Stimulated activated CD4-positive, alpha-beta T cell treated with anti-CD3 and anti-CD28 coated beads, Interleukin-4, amount 100 ng/mL, for 1 hour (primary cell): ENCODE data around the gene NPW.
"Not testable (repeated sequence)": the region's sequence is repeated elsewhere in the genome, so short reads cannot be mapped to it uniquely, and the experiment has no call there.

ENCODE experiments used
- DNase-seq: peaks from one replicate; pipeline ENCODE4 v3.0.0-alpha.2; 2020

Gene NPW

DNA sequence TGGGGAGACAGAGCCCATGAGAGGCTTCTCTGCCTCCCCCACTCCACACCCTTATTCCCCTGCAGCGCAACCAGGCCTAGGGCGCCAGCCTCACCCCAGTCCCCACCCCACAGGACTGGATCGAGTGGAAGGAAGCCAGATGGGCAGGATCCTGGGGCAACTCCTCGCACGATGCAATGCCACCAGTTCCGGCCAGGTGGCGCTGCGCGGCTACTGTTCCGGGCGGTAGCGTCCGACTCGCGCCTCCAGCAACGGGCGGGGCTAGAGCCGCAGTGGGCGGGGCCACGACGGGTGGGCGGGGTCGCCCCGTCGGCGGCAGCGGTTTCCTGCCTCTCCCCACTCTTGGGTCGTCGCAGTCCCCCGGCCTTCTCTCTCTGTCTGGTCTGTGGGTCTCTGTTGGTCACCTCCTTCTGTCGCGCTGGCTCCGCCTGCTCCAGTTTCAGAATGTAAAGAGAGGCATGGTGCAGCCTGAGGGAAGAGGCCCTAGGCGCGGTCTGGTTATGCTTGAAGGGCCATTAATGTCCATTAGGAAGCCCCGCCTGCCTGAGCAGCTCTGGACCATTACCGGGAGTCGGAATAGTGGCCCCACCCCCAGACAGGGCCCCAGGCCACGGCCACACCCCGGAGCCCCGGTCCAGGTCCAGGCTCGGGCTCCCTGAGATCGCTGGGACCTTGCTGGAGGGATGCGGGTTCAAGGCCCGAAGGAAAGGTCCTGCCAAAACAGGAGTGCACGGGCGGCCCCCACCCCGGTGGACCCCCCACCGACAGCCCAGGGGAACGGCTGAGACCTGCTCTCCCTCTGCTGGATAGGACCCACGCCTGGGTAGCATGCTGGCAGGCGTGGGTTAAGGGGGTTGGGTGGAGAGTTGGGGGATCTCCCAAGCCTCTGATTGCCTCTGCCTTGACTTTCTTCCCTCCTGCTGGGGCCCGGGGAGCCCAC, 3.8 kb downstream of the NPW start:
- DNase-seq, result peak; percentile 97

DNA sequence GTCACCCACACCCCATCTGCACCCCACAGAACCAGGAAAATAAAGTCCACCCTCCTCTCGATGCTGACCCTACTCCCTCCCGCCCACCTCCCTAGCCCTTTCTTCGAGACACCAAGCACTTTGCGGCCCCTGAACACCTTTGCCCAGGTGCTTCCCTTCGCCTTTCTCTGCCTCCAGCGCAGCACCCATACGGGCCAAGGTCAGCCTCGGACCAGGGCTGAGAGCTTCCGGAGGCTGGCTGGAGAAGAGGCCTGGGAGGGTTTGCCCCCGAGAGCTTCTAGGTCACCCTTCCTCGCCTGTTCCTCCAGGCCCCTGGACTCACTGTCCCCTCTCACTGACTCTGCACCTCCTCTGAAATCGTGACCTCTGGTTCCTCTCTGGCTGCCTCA, 4.4 kb downstream of the NPW start:
- DNase-seq, result no peak

DNA sequence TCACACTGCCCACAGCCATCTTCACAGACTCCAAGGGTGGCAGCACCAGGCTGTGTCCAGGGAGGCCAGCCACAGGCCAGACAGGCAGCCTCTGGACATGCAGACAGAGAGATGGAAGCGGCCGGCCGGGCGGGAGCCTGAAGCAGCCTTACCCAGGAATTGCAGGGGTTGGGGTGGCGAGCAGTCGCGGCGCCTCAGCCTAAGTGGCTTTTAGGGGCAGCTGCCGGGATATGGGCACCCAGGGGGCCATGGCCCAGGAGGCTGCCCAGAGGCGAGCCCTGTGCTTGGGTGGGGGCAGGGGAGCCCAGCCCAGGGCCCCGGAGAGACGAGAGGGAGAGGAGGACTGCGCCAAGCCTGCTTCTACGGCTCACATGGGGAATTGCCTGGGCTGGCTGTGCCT, 5.7 kb downstream of the NPW start:
- DNase-seq, result no peak

DNA sequence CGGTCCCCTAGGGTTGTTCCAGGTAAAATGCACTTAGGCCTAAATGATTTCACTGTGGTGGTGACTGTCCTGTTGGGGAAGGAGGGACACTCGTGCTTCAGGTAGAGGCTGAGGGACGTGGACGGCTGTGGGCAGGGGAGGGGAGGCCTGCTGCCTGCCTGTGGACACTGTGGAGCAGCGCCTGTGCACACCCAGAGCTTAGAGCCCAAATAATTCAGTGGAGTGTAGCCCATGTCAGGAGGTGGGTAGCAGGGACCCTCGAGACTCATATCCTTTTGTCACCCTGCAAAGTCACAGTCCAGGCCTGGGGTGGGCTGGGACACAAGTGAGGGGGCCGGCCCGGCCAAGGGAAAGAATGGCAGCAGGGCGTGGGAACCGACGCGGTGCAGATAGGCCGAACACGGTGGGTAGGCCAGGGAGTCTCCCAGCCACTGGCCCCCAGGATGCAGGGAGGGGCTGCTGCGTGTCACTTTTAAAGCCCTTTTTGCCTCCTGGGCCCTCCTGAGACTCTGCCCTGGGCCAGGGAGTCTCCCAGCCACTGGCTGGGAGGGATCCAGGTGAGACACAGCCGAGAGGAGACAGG, 6.4 kb downstream of the NPW start:
- DNase-seq, result no peak

DNA sequence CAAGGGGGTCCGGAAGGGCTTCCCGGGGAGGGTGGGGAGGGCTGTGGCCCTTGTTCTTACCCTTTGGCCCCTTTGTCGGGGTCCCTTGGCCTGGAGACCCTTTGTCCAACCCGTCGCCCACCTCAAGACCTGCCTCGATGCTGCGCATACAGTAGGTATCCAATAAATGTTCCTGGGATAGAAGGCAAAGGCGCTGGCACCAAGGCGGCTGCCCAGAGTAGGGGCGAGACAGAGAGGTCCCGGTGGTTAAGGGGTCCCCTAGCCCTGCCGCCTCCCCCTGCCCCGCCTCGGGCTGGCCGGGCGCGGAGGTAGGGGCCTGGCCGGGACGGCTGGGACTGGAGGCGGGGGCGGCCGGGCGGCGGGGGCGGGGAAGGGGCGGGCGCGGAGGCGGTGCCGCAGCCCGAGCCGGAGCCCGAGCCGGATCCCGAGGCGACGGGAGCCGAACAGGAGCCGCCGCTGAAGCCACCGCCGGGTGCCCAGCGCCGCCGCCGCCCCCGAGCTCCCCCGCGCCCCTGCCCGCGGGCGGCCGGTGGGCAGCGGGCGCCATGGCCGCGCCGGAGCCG, 7.0 kb downstream of the NPW start, which contains the start of gene NHERF2:
TSS of gene NHERF2 (plus strand) at position 442 of the 563 bp plus-strand sequence. CDS start at position 546, 104 bp downstream.
- DNase-seq, result no peak

DNA sequence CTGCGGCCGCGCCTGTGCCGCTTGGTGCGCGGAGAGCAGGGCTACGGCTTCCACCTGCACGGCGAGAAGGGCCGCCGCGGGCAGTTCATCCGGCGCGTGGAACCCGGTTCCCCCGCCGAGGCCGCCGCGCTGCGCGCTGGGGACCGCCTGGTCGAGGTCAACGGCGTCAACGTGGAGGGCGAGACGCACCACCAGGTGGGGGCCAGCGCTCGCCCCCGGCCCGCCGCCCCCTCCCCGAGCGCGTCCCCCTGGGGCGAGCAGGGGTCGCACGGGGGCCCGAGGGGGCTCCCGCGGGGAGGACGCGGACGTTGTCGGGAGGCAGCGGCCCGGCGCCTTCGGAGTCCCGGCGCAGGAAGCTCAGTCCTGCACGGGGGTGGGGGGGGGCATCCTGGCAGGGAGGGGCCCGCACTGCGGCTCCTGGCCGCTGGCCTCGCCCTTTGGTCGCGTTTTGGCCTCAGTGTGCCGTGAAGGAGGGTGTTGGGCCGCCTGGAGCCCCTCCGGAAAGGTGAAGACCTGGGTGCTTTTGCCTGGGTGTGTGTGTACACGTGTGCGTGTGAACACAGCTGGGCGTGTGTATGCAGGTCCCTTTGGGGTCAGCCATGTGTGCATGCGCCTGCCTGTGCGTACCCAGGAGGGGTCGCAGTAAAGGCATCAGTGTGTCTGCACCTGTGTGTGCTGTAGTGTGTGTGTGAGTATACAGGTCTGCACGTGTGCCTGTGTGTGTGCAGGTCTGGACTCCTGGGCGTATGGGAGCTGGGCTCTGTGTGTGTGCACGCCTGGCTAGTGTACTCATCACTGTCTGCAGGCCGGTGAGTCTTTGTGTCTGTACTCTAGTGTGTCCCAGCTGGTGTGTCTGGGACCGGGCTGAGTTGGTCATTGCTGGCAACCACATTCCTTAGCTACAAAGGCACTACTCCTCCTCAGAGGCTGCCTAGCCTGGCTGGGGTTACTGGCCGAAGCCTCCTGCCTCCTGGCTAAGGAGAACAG, 7.7 kb downstream of the NPW start:
- DNase-seq, result no peak

DNA sequence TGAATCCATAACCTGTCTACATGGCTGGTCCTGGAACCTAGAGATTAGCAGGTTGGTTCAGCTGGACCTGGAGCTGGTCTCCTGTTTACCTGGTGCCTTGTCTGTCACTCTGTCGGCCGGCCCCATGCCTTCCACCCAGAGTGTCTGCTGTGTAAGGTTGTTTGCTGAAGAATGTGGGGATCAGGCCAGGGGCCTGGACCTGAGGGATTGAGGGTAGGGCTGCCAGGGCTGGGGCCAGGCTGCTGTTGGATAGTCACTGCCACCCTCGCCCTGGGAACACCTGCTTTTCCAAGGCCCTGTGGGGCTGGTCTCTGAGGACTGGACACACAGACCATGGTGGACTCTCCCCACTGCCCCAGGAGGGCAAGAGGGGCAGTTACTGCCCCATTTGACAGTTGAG, 8.6 kb downstream of the NPW start:
- DNase-seq, result no peak

DNA sequence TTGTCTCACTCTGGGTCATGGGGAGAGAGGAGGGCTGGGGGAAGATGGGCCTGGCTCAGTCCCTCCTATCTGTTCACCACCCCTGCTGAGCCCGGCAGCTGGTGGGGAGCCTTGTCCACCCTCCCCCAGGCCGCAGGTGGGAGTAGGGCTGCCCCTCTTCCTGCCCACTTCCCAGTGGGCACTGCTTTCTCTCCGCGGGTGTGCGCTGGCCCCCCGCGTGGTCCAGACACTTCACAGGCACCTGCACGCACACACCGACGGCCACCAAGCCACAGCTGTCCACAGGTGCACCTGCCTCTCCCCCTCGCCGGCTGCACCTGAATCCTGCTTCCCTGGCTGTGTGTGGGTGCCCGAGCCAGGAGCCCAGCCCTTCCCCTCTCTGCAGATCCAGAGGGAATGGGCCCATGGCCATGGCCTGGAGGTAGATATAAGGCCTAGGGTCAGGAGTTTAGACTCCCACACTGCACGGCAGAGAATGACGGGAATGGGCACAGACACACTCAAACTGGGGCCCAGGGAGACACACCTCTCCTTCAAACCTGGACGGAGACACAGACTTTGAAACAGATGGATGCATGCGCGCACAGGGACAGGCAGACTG, 9.1 kb downstream of the NPW start:
- no peak for DNase-seq

DNA sequence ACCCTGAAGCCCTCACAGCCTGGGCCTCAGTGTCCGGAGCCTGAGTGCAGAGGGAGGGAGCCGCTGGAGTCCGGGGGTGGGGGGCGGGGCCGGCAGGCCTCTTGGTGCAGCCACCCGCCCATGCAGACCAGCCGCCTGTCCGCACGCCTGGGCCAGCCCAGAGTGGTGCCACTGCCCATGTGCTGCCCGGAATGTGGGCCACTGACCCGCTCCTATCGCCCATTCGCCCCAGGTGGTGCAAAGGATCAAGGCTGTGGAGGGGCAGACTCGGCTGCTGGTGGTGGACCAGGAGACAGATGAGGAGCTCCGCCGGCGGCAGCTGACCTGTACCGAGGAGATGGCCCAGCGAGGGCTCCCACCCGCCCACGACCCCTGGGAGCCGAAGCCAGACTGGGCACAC, 9.8 kb downstream of the NPW start:
- no peak for DNase-seq

DNA sequence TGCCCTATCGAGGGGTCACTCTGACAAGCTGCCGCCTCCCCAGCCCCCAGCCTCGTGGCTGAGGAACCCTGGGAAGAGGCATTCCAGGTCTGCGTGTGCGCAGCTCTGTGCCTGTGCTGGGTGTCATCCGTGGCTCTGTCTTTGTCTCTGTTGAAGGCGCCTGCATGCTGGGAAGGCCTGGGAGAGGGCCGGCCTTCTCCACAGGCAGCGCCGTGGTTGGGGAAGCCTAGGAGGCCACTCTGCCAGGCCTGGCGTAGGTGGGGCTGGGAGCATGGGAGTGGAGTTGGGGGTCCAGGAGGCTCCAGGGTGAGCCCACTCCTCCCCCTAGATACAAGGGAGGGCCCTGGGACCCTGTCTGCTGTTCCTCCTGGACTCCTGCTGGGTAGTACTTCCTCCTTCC, 10.5 kb downstream of the NPW start:
- DNase-seq, result no peak

DNA sequence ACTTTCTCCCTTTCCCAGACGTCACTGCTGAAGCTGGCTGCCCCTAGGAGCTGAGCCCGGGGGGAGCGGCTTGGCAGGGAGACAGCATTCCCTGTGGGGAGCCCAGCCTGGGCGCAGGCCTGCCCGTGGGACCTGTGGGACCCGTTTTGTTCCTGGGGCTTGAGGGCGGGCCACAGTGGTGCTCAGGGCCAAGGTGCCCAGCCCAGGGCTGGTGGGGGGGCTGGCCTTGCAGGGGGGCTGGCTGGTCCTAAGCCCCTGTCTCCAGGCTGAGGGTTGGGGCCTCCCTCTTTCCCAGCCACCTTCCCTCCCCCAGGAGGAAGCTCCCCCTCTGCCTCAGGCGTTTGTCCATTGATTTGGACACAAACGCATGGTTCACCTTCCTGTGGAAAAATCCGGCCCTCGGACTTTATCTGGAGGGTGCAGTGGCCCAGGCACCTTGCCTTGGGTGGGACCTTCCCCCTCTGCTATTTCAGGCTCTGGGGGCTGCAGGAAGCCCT, 11.5 kb downstream of the NPW start:
- no peak for DNase-seq

DNA sequence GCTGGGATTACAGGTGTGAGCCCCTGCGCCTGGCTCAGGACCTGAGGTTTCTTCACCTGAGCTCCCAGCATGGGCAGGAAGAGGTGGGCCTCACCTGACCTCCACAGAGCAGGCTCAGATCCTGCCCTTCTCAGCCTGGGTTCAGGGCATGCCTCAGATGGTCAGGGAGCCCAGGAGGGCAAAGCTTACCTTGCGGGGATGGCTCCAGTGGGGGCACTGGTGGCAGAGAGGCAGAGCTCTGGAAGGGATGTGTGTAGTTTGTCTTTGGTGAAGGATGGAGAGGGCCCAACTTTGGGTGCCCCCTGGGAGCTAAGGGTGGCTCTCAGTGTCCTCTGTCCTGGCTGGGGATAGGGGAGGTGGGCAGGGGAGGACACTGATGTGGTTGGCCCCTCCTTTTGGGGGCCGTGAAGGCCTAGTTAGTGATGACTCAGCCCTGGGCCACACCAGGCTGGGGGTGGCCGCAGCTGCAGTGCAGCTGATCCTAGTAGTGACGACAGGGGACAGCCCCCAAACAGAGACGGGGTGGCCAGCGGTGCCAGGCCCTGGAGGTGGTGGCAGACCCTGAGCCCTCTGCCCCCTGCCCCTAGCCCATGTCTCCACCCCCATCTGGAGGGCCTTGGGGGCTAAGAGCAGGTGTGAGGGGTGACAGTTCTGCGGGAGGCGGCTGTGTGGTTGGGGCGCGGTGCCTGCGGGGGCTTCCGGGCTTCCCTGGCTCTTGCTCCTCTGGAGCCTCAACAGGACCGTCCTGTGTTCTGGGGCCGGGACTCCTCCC, 12.9 kb downstream of the NPW start:
- no peak for DNase-seq

DNA sequence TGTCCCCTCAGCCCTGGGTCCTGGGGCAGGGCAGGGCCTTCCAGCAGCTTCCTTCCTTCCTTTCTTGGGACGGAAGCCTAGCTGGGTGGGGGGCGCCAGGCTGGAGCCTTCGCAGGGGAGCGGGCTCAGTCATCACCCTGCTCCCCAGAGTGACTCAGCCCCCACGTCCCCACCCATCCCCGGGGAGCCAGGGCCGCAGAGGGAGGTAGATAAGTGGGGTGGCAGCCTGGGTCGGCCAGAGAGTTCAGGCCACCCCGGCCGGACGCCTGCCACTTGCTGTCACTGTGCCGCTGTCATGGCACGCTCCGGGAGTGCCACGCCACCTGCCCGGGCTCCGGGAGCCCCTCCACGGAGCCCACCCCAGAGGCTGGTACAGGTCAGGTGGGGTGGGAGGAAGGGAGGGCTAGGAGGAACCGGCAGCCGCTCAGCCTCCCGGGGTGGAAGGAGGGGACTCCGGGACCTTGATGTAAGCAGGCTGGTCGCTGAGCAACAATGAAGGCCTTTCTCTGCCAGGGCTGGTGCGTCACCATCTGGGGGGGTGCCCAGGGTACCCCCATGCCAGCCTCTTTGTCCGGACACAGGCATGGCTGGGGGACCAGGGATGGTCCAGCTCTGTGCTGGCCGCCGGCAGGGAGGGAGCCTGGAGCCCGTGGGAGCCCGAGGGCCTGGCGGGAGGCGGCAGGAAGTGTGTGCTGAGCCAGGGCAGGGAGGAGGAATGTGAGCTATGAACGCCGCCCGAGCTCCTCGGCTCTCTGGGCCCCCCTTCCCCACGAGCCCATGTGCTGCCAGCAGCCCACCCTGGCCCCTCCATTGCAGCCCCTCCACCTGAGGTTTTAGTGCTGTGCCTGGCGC, 13.7 kb downstream of the NPW start:
- no peak for DNase-seq

DNA sequence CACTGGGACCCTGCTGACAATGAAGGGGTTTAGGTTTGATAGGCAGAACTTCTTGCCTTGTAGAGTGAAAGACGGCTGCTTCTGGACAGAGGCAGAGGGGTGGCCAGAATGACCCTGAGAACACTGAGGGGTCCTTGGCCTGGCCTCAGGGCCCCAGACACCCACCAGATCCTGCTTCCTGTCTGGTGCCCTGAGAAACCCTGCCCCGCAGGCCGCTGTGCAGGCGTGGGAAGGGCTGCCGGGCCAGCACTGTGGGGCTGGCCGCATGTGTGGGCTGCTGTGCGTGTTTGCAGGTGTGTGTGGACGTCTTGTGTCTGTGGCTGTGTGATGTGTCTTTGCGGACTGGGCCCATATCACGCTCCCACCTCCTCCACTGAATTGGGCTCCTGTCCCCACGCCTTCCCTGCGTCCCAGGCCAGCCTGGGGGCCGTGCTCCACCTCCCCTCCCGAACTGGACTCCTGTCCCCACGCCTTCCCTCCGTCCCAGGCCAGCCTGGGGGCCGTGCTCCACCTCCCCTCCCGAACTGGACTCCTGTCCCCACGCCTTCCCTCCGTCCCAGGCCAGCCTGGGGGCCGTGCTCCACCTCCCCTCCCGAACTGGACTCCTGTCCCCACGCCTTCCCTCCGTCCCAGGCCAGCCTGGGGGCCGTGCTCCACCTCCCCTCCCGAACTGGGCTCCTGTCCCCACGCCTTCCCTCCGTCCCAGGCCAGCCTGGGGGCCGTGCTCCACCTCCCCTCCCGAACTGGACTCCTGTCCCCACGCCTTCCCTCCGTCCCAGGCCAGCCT, 14.5 kb downstream of the NPW start:
- DNase-seq, result not testable (repeated sequence)

DNA sequence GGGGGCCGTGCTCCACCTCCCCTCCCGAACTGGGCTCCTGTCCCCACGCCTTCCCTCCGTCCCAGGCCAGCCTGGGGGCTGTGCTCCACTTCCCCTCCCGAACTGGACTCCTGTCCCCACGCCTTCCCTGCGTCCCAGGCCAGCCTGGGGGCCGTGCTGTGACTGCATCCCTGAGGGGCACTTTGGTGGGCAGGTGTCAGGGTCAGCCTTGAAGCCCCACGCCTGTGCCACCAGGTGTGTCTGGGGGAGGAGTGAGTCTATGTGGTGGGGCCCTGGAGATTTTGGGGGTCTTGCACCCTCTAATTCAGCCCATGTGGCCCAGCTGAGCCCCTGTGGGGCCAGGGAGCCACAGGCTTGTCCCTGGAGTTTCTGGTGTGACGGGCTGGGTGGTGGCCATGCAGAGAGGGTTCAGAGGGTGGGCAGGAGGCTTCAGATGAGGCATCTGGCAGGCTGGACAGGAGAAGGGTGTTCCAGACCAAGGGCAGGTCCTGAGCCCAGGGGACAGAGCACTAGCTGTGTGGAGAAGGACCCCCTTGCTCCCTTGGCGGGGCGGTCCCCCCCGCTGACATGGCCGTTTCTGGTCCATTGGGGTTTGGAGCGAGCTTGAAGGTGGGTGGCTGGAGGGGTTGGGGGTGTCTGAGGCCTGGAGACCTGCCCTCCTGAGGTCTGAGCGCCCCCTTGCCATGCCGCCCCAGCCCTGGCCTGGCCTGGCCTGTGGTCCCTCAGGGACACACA, 15.3 kb downstream of the NPW start:
- no peak for DNase-seq

DNA sequence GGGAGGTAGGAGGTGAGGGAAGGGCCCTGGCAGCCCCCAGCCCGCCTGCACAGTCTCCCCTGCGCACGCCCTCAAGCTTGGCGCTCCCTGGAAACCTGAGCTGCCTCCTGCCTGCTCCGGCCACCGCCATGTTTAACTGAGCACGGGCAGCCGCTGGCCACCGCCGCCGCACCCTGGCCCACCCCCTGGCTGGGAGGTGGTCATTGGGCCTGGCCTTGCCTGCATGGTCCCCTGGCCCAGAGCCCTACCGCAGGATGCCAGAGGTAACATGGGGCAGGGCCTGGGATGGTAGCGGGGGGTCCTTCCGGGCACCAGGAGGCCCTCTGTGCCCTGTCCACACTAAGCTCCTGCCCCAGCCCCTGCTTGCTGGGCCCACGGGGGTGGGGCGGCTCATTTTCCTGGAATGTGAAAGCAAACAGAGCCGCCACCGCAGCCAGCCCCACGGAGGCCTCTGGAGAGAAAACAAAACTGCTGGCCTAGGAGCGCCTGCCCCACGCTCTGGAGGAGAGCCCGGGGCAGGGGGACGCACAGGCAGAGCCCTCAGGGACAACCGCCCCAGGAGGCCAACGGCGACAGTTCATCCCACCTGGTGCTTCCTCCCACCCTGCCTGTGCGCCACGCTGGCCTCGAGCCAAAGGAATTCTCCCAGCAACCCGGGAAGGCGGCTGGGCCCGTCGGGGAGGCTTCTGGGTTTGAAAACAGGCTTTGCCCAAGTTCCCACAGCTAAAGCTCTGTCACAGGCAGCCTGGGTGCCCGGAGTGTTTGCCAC, 16.0 kb downstream of the NPW start:
- DNase-seq, result no peak

DNA sequence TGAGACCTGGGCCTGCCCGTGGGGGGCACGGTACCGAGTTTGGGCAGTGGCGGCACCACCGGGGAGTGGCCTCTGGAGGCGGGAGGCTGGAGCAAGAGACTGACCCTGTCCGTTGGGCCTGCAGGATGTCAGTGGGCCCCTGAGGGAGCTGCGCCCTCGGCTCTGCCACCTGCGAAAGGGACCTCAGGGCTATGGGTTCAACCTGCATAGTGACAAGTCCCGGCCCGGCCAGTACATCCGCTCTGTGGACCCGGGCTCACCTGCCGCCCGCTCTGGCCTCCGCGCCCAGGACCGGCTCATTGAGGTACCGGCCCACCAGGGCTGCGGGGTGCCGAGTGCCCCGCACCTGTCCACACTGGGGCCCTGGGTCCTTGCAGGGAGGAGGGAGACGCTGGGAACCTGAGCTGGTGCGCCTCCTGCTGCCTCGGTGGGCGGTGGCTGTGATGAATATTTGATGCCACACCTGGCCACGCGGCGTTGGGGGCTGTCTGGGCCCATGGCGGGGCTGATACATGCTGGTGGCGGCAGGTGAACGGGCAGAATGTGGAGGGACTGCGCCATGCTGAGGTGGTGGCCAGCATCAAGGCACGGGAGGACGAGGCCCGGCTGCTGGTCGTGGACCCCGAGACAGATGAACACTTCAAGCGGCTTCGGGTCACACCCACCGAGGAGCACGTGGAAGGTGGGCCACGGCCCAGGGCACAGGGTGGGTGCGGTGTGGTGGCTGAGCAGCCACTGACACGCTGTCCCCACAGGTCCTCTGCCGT, 16.8 kb downstream of the NPW start:
- DNase-seq, result no peak
